GM18505 (cell line): ENCODE data around the gene PICK1.
"Not testable (repeated sequence)": the region's sequence is repeated elsewhere in the genome, so short reads cannot be mapped to it uniquely, and the experiment has no call there.

Source experiments
- ATAC-seq: cut with Tn5 transposase; IDR thresholded peaks from one replicate; pipeline ENCODE4 v1.9.1; 2021; ENCODE audit not compliant: unreplicated experiment
- POLR2A ChIP-seq: IDR thresholded peaks from 4 replicates; pipeline ENCODE4 v1.6.1; 2011; ENCODE audit warnings: borderline replicate concordance; ENCODE audit not compliant: insufficient read depth, insufficient read length; ENCODE audit errors: extremely low read depth

The PICK1 gene

GRCh38 chr22:38034884-38035529 is 22.2 kb upstream of the PICK1 start:
- ATAC-seq, result no peak
- TF ChIP-seq POLR2A, result no peak

DNA sequence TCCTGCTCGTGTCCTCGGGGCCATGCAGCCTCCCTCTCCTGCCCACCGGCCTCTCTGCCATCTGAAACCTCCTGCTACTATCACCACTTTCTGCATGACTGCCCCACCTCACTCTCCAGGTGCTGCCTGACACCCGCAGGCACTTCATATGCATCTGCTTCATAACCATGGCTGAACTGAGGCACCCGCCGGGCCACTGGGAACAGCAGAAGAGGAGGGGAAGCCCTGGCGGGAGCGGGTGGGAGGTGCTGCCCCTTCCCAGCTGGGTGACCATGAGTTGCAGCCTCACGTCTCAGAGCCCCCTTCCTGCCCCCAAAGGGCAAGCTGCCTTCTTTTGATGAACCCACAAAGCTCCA is 21.7 kb upstream of the PICK1 start:
- no peak for TF ChIP-seq POLR2A
- ATAC-seq, result no peak

GRCh38 chr22:38036392-38037062 is 20.7 kb upstream of the PICK1 start:
- no peak for TF ChIP-seq POLR2A
- ATAC-seq, result no peak

- ATAC-seq, result not testable (repeated sequence)
Measured at GRCh38 chr22:38037367-38038150, 19.6 kb upstream of the PICK1 start.

DNA sequence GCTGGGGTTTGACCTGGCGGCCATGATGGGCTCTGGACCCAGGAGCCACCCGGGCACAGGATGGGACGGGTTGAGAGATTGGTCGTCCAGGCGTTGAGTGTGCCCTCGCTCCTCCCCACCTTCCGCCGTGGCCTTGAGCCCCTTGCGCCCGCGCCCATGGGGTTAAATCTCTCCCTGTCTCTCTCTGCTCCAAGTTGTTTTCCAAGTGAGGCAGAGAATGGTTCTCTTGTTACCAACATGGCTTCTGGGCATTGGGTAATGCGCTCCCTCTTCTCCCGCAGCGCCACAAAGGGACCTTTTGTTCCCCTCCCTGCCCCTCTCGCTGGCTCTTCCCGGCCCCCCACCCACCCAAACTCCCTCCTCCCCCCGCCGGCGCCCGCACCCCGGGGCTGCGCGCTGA is 18.8 kb upstream of the PICK1 start:
- no peak for ATAC-seq

GRCh38 chr22:38038890-38039812 is 18.1 kb upstream of the PICK1 start:
- ATAC-seq, result no peak
- TF ChIP-seq POLR2A, result no peak

More for the DNA sequence above, 18.8 kb upstream of the PICK1 start:
- TF ChIP-seq POLR2A, result no peak

DNA sequence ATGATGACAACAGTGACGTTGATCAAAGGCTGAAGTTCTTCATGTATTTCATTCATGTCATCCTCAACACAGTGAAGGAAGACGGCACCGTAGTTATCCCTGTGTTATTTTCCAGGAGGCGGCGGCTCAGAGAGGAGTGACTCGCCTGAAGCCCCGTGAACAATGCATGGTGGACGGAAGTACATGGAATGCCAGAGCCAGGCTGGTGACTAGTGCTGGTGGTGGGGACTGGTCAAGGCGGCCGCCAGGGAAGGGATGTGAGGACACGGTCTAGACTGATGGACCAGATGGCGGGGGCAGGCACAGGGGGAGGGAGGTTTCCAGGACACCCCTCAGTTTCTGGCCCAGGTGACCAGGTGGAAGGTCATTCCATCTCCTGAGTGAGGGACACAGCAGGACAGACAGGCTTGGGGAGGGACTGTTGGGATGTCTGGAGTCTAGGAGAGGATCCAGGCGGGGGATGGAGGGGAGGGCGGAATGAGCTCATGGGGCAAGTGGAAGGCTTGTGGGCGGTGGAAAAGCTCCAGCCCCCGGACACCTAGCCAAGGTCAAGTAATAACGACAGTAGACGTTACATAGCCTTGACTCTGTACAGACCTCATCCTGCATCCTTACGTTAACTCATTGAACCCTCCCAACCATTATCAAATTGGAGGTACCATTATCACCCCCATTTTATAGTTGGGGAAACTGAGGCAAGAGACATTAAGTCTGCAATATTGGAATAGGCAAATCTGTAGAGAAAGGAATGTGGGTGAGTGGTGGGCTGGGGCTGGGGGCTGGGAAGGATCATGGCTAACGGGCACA is 16.0 kb upstream of the PICK1 start:
- no peak for ATAC-seq
- no peak for TF ChIP-seq POLR2A

- no peak for TF ChIP-seq POLR2A
- ATAC-seq, result no peak
Measured at GRCh38 chr22:38041760-38042487, 15.3 kb upstream of the PICK1 start.

DNA sequence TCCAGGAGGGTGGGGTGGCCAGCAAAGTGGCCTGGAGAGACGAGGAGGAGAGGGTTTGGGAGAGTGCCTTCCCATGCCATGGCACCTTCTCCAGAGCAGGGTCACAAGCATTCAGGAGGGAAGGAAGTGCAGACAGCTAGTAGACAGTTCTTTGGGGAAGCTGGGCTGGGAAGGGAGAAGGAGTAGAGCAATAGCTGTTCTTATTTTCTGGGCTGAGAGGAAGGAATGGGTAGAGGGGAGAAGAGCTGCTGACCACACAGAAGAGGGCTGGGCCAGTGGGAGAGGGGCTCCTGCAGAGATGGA is 14.8 kb upstream of the PICK1 start:
- ATAC-seq, result no peak
- no peak for TF ChIP-seq POLR2A

GRCh38 chr22:38043151-38044039 is 13.8 kb upstream of the PICK1 start:
- TF ChIP-seq POLR2A, result no peak

GRCh38 chr22:38046070-38046748 is 11.0 kb upstream of the PICK1 start:
- no peak for TF ChIP-seq POLR2A
- ATAC-seq, result no peak

More at GRCh38 chr22:38043151-38044039, 13.8 kb upstream of the PICK1 start:
- no peak for ATAC-seq
